GM12878 (cell line): ENCODE data around the gene TIMP3.

Source experiments
- CTCF ChIP-seq, 3 experiments: IDR thresholded peaks in 2 of 3; conservative IDR thresholded peaks in 1 of 3; 2 replicates each; pipeline ENCODE4 v1.5.1; 2011; ENCODE audit warnings: low read depth in 3 of 3, low read length in 3 of 3, mild to moderate bottlenecking in 3 of 3, control low read depth in 2 of 3, moderate library complexity in 2 of 3, inconsistent platforms in 1 of 3, mixed read lengths in 1 of 3; ENCODE audit not compliant: control insufficient read depth in 2 of 3, insufficient read depth in 1 of 3; ENCODE audit errors: extremely low read depth in 1 of 3
- EZH2 ChIP-seq: IDR thresholded peaks from 2 replicates; pipeline ENCODE4 v1.6.1; 2012; ENCODE audit warnings: low read depth, mild to moderate bottlenecking, control low read depth, inconsistent platforms, low read length, borderline replicate concordance; ENCODE audit not compliant: control insufficient read depth
- KLF5 ChIP-seq: fragments of 450-650 bp; IDR thresholded peaks from 2 replicates; pipeline ENCODE4 v1.6.1; 2014; ENCODE audit warnings: mild to moderate bottlenecking; ENCODE audit not compliant: partially characterized antibody
- PBX3 ChIP-seq: IDR thresholded peaks from 2 replicates; pipeline ENCODE4 v1.6.1; 2011; ENCODE audit warnings: mild to moderate bottlenecking, low read depth, low read length, moderate library complexity; ENCODE audit not compliant: insufficient replicate concordance
- SPI1 ChIP-seq: IDR thresholded peaks from 2 replicates; pipeline ENCODE4 v1.6.1; 2011; ENCODE audit warnings: low read depth, mild to moderate bottlenecking, low read length, moderate library complexity, borderline replicate concordance; ENCODE audit not compliant: insufficient read depth

GRCh38 chr22:32846780-32847491 lies 45.4 kb downstream of the TIMP3 start:
- TF ChIP-seq PBX3: no peak
- no peak for TF ChIP-seq EZH2
- TF ChIP-seq KLF5: no peak
- no peak for TF ChIP-seq CTCF (IDR thresholded peaks at IDR 0.05 in 2 of 3, conservative IDR thresholded peaks at IDR 0.05 in 1 of 3; ENCODE audit: control insufficient read depth in 2 of 3, extremely low read depth in 1 of 3, insufficient read depth in 1 of 3, low read depth in 3 of 3, low read length in 3 of 3)
- no peak for TF ChIP-seq SPI1
